ENCODE data around the gene CCDC102A. TPM values are rescaled to one million over a fixed set of nuclear protein-coding genes. Genes with fewer than 3 reads are reported as not detected.

CCDC102A gene
- total RNA-seq, 2 experiments from 2014 or later = 16.3 to 18.2 TPM

GRCh38 chr16:57528499-57529390 lies 7.6 kb downstream of the CCDC102A start:
- H3K9me3 Mint-ChIP-seq (ENCODE audit: insufficient read depth) = no peaks in the 10 kb centered on the region
- no peak for ATAC-seq
- no peak for DNase-seq
- ChIA-PET CTCF (interaction anchor here (0.8 to 1.5 kb wide), 5 partner anchors 9 to 228 kb away, joined by 3 to 5 read pairs (median 3); partner anchors contain the start of gene POLR2C), POLR2A (no interaction called here)
- peaks cover 51% of the 10 kb centered on the region for H3K4me1 Mint-ChIP-seq (ENCODE audit: low read depth)
- H3K27ac Mint-ChIP-seq = peak overlapping the region; percentile 99
- H3K27me3 Mint-ChIP-seq (ENCODE audit: low read depth) = no peaks in the 10 kb centered on the region
- H3K36me3 Mint-ChIP-seq (ENCODE audit: low read depth) = peaks cover 12% of the 10 kb centered on the region
- H3K4me3 Mint-ChIP-seq = peak overlapping the region; percentile 71

DNA sequence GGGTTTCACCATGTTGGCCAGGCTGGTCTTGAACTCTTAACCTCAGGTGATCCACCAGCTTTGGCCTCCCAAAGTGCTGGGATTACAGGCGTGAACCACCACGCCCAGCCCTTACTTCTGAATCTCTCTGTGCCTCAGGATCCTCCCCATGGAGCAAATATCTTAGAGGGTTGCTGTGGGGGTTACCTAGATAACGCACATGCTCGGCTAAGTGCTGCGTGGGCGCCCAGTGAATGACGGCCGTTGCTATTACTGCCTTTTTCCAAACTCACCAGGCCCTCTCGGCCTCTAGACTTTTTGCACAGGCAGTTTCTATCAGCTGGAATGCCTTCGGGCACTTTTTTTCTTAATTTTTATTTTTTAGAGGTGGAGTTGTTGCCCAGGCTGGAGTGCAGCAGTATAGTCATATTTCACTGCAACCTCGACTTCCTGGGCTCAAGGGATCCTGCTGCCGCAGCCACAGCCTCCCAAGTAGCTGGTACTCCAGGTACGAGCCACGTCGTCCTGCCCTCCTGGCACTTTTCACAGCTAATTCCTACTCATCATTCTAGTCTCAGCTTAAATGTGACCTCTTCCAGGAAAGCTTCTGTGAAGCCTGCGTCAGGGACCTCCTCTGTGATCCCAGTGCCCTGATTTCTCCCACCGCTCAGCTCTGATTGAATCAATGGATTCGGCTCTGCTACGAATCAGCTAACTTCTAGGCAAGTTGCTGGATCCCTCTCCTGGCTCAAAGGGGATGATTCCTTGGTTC lies 8.6 kb downstream of the CCDC102A start:
- Mint-ChIP-seq H3K9me3 (ENCODE audit: insufficient read depth) (no peaks in the 10 kb centered on the region), H3K4me1 (ENCODE audit: low read depth) (peaks cover 45% of the 10 kb centered on the region), H3K27ac (peak overlapping the region; percentile 25), H3K27me3 (ENCODE audit: low read depth) (no peaks in the 10 kb centered on the region), H3K4me3 (no peak overlapping the region), H3K36me3 (ENCODE audit: low read depth) (peaks cover 12% of the 10 kb centered on the region)
- CTCF ChIA-PET = interaction anchor here (0.8 to 1.5 kb wide), 5 partner anchors 8 to 227 kb away, joined by 3 to 5 read pairs (median 3); partner anchors contain the start of gene POLR2C
- no peak for DNase-seq
- no peak for ATAC-seq
- POLR2A ChIA-PET = no interaction called here

- H3K4me3 Mint-ChIP-seq = no peak overlapping the region
- peaks cover 42% of the 10 kb centered on the region for H3K4me1 Mint-ChIP-seq (ENCODE audit: low read depth)
- H3K27me3 Mint-ChIP-seq (ENCODE audit: low read depth) = no peaks in the 10 kb centered on the region
- peaks cover 12% of the 10 kb centered on the region for H3K36me3 Mint-ChIP-seq (ENCODE audit: low read depth)
- H3K9me3 Mint-ChIP-seq (ENCODE audit: insufficient read depth) = no peaks in the 10 kb centered on the region
- ATAC-seq (no peak), DNase-seq (no peak)
- H3K27ac Mint-ChIP-seq = no peak overlapping the region
- POLR2A ChIA-PET = no interaction called here
- CTCF ChIA-PET = interaction anchor here (1.2 kb wide), 1 partner anchor 80 kb away, joined by 5 read pairs; the partner anchor contains the start of genes CIAPIN1 and COQ9
These were observed 9.3 kb downstream of the CCDC102A start for GRCh38 chr16:57527027-57527426.

DNA sequence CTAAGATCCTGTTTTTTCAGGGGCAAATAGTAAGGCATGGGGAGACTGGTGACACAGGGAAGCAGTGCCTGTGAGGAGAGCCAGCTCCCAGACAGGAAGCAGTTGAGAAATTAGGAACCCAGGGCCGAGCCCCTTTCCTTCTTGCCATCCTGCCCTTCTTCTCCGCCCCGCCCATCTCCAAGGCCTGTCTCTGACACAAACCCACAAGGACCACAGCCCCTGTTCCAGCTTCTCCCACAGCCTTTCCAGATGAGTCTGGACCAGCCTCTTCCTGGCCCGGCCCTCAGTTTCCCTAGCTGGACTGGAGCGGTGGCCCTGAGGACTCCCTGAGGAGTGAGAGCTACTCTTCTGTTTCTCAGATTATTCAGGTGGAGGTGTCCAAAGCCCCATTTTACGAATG lies 9.9 kb downstream of the CCDC102A start:
- CTCF ChIA-PET = interaction anchor here (1.1 to 1.5 kb wide), 4 partner anchors 10 to 79 kb away, joined by 3 to 5 read pairs (median 4); partner anchors contain the start of genes CIAPIN1, COQ9 and POLR2C
- H3K4me1 Mint-ChIP-seq (ENCODE audit: low read depth) = peaks cover 38% of the 10 kb centered on the region
- no peaks in the 10 kb centered on the region for H3K27me3 Mint-ChIP-seq (ENCODE audit: low read depth)
- no peak overlapping the region for H3K4me3 Mint-ChIP-seq
- no peaks in the 10 kb centered on the region for H3K9me3 Mint-ChIP-seq (ENCODE audit: insufficient read depth)
- peaks cover 12% of the 10 kb centered on the region for H3K36me3 Mint-ChIP-seq (ENCODE audit: low read depth)
- ATAC-seq (no peak), DNase-seq (no peak)
- POLR2A ChIA-PET = interaction anchor here (1.2 kb wide), 1 partner anchor 11 kb away, joined by 5 read pairs; the partner anchor contains the start of gene CCDC102A
- H3K27ac Mint-ChIP-seq = no peak overlapping the region

DNA sequence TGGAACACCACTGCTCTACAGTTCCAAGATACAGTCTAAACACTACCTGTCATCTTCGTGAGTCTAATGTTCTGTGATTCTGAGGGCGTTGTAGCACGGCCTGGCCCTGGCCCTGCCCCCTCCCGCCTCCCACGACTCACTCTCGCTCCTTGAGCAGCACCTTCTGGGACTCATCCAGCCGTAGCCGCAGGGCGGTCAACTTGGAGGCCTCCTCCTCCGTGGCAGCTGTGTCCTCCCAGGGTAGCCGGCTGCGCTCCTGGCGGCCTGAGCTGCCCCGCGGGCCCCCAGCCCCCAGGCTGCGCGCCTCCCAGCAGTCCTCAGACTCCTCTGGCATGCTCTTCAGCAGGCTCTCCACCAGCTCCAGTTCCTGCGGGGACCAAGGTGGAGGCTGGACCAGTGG lies 10.6 kb downstream of the CCDC102A start:
- Mint-ChIP-seq H3K4me3 (no peak overlapping the region), H3K36me3 (ENCODE audit: low read depth) (peaks cover 15% of the 10 kb centered on the region), H3K9me3 (ENCODE audit: insufficient read depth) (no peaks in the 10 kb centered on the region), H3K4me1 (ENCODE audit: low read depth) (peaks cover 31% of the 10 kb centered on the region), H3K27me3 (ENCODE audit: low read depth) (no peaks in the 10 kb centered on the region), H3K27ac (no peak overlapping the region)
- ChIA-PET POLR2A (interaction anchor here (1.2 kb wide), 1 partner anchor 11 kb away, joined by 5 read pairs; the partner anchor contains the start of gene CCDC102A), CTCF (interaction anchor here (0.9 to 1.5 kb wide), 5 partner anchors 9 to 79 kb away, joined by 3 to 5 read pairs (median 3); partner anchors contain the start of genes CIAPIN1, COQ9 and POLR2C)
- DNase-seq = no peak
- ATAC-seq = no peak

DNA sequence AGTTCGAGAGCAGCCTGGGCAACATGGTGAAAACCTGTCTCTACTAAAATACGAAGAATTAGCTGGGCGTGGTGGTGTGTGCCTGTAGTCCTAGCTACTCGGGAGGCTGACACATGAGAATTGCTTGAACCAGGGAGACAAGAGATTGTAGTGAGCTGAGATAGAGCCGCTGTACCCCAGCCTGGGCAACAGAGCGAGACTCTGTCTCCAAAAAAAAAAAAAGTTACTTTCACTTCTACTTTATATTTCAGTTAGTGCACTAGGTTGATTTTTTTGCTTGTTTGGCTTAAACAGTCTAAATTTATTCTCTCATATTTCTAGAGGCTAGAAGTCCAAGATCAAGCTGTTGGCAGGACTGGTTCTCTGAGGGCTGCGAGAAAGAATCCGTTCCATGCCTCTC lies 13.4 kb downstream of the CCDC102A start:
- ChIA-PET POLR2A (no interaction called here), CTCF (interaction anchor here (0.6 to 8.4 kb wide), 12 partner anchors 10 to 605 kb away, joined by 3 to 156 read pairs (median 3); partner anchors contain the start of genes ADGRG5 and POLR2C)
- DNase-seq = no peak
- ATAC-seq = no peak
- peaks cover 6% of the 10 kb centered on the region for H3K36me3 Mint-ChIP-seq (ENCODE audit: low read depth)
- H3K27ac Mint-ChIP-seq = no peak overlapping the region
- no peaks in the 10 kb centered on the region for H3K9me3 Mint-ChIP-seq (ENCODE audit: insufficient read depth)
- no peaks in the 10 kb centered on the region for H3K27me3 Mint-ChIP-seq (ENCODE audit: low read depth)
- peaks cover 19% of the 10 kb centered on the region for H3K4me1 Mint-ChIP-seq (ENCODE audit: low read depth)
- H3K4me3 Mint-ChIP-seq = no peak overlapping the region

GRCh38 chr16:57519796-57520360 lies 16.5 kb downstream of the CCDC102A start:
- peak; percentile 97 for ATAC-seq
- H3K27me3 Mint-ChIP-seq (ENCODE audit: low read depth) = no peaks in the 10 kb centered on the region
- peak; percentile 88 for DNase-seq
- H3K36me3 Mint-ChIP-seq (ENCODE audit: low read depth) = peaks cover 10% of the 10 kb centered on the region
- POLR2A ChIA-PET = interaction anchor here (0.7 to 1.7 kb wide), 4 partner anchors 11 to 73 kb away, joined by 3 to 6 read pairs (median 4); partner anchors contain the start of genes CIAPIN1, COQ9 and POLR2C
- no peaks in the 10 kb centered on the region for H3K9me3 Mint-ChIP-seq (ENCODE audit: insufficient read depth)
- peaks cover 17% of the 10 kb centered on the region for H3K4me1 Mint-ChIP-seq (ENCODE audit: low read depth)
- CTCF ChIA-PET = interaction anchor here (0.5 to 8.4 kb wide), 37 partner anchors 8 to 491 kb away, joined by 3 to 156 read pairs (median 6); partner anchors contain the start of genes ADGRG5, CIAPIN1, COQ9 and DOK4
- peak overlapping the region; percentile 32 for H3K27ac Mint-ChIP-seq
- no peak overlapping the region for H3K4me3 Mint-ChIP-seq

- Mint-ChIP-seq H3K27me3 (ENCODE audit: low read depth) (no peaks in the 10 kb centered on the region), H3K9me3 (ENCODE audit: insufficient read depth) (no peaks in the 10 kb centered on the region), H3K27ac (no peak overlapping the region), H3K4me1 (ENCODE audit: low read depth) (peaks cover 17% of the 10 kb centered on the region), H3K36me3 (ENCODE audit: low read depth) (peaks cover 10% of the 10 kb centered on the region), H3K4me3 (no peak overlapping the region)
- ChIA-PET POLR2A (interaction anchor here (0.6 to 1.7 kb wide), 2 partner anchors 56 to 74 kb away, joined by 3 to 6 read pairs; partner anchors contain the start of gene POLR2C), CTCF (interaction anchor here (0.6 to 8.4 kb wide), 18 partner anchors 11 to 481 kb away, joined by 3 to 156 read pairs (median 7); partner anchors contain the start of genes ADGRG5, CIAPIN1, COQ9 and DOK4)
- DNase-seq (no peak), ATAC-seq (no peak)
These were observed 17.4 kb downstream of the CCDC102A start for GRCh38 chr16:57518922-57519321.

DNA sequence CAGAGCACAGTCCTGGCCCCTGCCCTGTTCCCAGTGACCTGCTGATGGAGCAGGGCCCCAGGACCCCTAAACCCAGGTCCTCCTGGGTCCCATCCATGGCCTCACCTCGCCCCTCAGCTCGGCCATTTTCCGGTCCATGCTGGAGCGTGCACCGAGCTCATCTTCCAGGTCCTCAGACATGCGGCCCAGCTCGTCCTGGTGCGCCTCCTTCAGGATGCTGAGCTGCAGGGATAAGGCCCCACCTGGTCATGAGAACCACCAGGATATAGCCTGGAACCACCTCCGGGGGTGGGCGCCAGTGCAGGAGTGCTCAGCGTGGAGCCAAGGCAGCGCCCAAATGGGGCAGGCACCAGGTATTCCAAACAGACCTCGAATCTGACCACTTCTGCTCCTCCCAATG lies 17.9 kb downstream of the CCDC102A start:
- no peak overlapping the region for H3K27ac Mint-ChIP-seq
- H3K36me3 Mint-ChIP-seq (ENCODE audit: low read depth) = peaks cover 10% of the 10 kb centered on the region
- H3K27me3 Mint-ChIP-seq (ENCODE audit: low read depth) = no peaks in the 10 kb centered on the region
- no peak for DNase-seq
- no peak for ATAC-seq
- no peaks in the 10 kb centered on the region for H3K9me3 Mint-ChIP-seq (ENCODE audit: insufficient read depth)
- H3K4me3 Mint-ChIP-seq = no peak overlapping the region
- CTCF ChIA-PET = interaction anchor here (0.9 to 8.4 kb wide), 13 partner anchors 10 to 98 kb away, joined by 3 to 156 read pairs (median 7); partner anchors contain the start of genes ADGRG5, DOK4 and POLR2C
- POLR2A ChIA-PET = interaction anchor here (0.6 to 1.7 kb wide), 2 partner anchors 56 to 74 kb away, joined by 3 to 6 read pairs; partner anchors contain the start of gene POLR2C
- H3K4me1 Mint-ChIP-seq (ENCODE audit: low read depth) = peaks cover 17% of the 10 kb centered on the region

GRCh38 chr16:57517397-57518367 lies 18.7 kb downstream of the CCDC102A start:
- H3K36me3 Mint-ChIP-seq (ENCODE audit: low read depth) = peaks cover 12% of the 10 kb centered on the region
- ATAC-seq = no peak
- H3K27me3 Mint-ChIP-seq (ENCODE audit: low read depth) = no peaks in the 10 kb centered on the region
- no peaks in the 10 kb centered on the region for H3K9me3 Mint-ChIP-seq (ENCODE audit: insufficient read depth)
- ChIA-PET CTCF (interaction anchor here (0.9 to 8.4 kb wide), 11 partner anchors 8 to 214 kb away, joined by 3 to 156 read pairs (median 11); partner anchors contain the start of genes DOK4 and POLR2C), POLR2A (no interaction called here)
- peaks cover 13% of the 10 kb centered on the region for H3K4me1 Mint-ChIP-seq (ENCODE audit: low read depth)
- H3K27ac Mint-ChIP-seq = no peak overlapping the region
- no peak overlapping the region for H3K4me3 Mint-ChIP-seq
- DNase-seq = no peak
